GM23338 (cell line): Measurements from ENCODE around the gene GNG7. TPM values are rescaled to one million over a fixed set of nuclear protein-coding genes. Genes with fewer than 3 reads are reported as not detected.

Source experiments
- ATAC-seq: fragments of 200-7000 bp; cut with Tn5 transposase; 3 replicates; pipeline ENCODE4 v1.9.1; 2020
- DNase-seq: peaks from one replicate; pipeline ENCODE4 v3.0.0-alpha.2; 2015; ENCODE audit warnings: low spot score
- H2AFZ ChIP-seq: fragments of 200-600 bp; sonication (generic); 2 replicates; pipeline ENCODE4 v1.8.0; 2016; ENCODE audit warnings: antibody characterized with exemption, mild to moderate bottlenecking, moderate library complexity
- H3F3A ChIP-seq: fragments of 200-600 bp; sonication (generic); replicated peaks from 2 replicates; pipeline ENCODE4 v1.8.0; 2017; ENCODE audit warnings: antibody characterized with exemption, mixed run types, low read depth
- H3K27ac ChIP-seq: fragments of 200-600 bp; sonication (generic); 2 replicates; pipeline ENCODE4 v1.6.1; 2016; ENCODE audit warnings: low read depth
- H3K27me3 ChIP-seq: fragments of 200-600 bp; sonication (generic); 2 replicates; pipeline ENCODE4 v1.8.0; 2016; ENCODE audit warnings: mild to moderate bottlenecking, mixed run types, moderate library complexity; ENCODE audit not compliant: insufficient read depth
- H3K36me3 ChIP-seq: fragments of 200-600 bp; sonication (generic); 2 replicates; pipeline ENCODE4 v1.8.0; 2016; ENCODE audit warnings: mild to moderate bottlenecking; ENCODE audit not compliant: insufficient read depth
- H3K4me1 ChIP-seq: fragments of 200-600 bp; sonication (generic); 2 replicates; pipeline ENCODE4 v1.8.0; 2016; ENCODE audit warnings: mild to moderate bottlenecking, moderate library complexity; ENCODE audit not compliant: insufficient read depth
- H3K4me2 ChIP-seq: fragments of 200-600 bp; sonication (generic); 2 replicates; pipeline ENCODE4 v1.7.1; 2017; ENCODE audit warnings: mixed run types
- H3K4me3 ChIP-seq: fragments of 200-600 bp; sonication (generic); 2 replicates; pipeline ENCODE4 v1.6.1; 2016; ENCODE audit warnings: mixed run types
- H3K79me2 ChIP-seq: fragments of 200-600 bp; sonication (generic); replicated peaks from 2 replicates; pipeline ENCODE4 v1.8.0; 2017; ENCODE audit warnings: mild to moderate bottlenecking; ENCODE audit not compliant: insufficient read depth
- H3K9me2 ChIP-seq: fragments of 200-600 bp; sonication (generic); 2 replicates; pipeline ENCODE4 v1.8.0; 2017; ENCODE audit not compliant: insufficient read depth
- H4K20me1 ChIP-seq: fragments of 200-600 bp; sonication (generic); replicated peaks from 2 replicates; pipeline ENCODE4 v1.8.0; 2017; ENCODE audit warnings: mild to moderate bottlenecking; ENCODE audit not compliant: insufficient read depth
- H3K27ac Mint-ChIP-seq: 2 replicates; pipeline ENCODE4 v1.8.0; 2020; ENCODE audit warnings: inconsistent platforms, mild to moderate bottlenecking, moderate library complexity, mixed read lengths
- H3K27me3 Mint-ChIP-seq: 3 replicates; pipeline ENCODE4 v1.8.0; 2022; ENCODE audit warnings: low read depth, mild to moderate bottlenecking, moderate library complexity, mixed read lengths, inconsistent platforms; ENCODE audit not compliant: insufficient read depth, poor library complexity
- H3K36me3 Mint-ChIP-seq: 3 replicates; pipeline ENCODE4 v1.8.0; 2021; ENCODE audit warnings: low read depth, mild to moderate bottlenecking, inconsistent platforms, moderate library complexity, mixed read lengths
- H3K4me1 Mint-ChIP-seq: 3 replicates; pipeline ENCODE4 v1.8.0; 2020; ENCODE audit warnings: mild to moderate bottlenecking, inconsistent platforms, mixed read lengths
- H3K4me3 Mint-ChIP-seq: 3 replicates; pipeline ENCODE4 v1.8.0; 2021; ENCODE audit warnings: moderate library complexity, mild to moderate bottlenecking, inconsistent platforms, mixed read lengths
- H3K9me3 Mint-ChIP-seq: 3 replicates; pipeline ENCODE4 v1.8.0; 2020; ENCODE audit warnings: moderate library complexity, mild to moderate bottlenecking, inconsistent platforms, mixed read lengths
- CREB1 ChIP-seq: fragments of 250-450 bp; sonication (Bioruptor Pico); IDR thresholded peaks from 2 replicates; pipeline ENCODE4 v1.5.0; 2020; ENCODE audit warnings: low read depth, mild to moderate bottlenecking, moderate library complexity
- EZH2 ChIP-seq: fragments of 200-600 bp; sonication (generic); IDR thresholded peaks from one replicate; pipeline ENCODE4 v1.8.0; 2017; ENCODE audit warnings: antibody characterized with exemption, mild to moderate bottlenecking, low read depth; ENCODE audit not compliant: unreplicated experiment
- EZH2phosphoT487 ChIP-seq: fragments of 200-600 bp; sonication (generic); IDR thresholded peaks from one replicate; pipeline ENCODE4 v1.8.1; 2018; ENCODE audit warnings: antibody characterized with exemption; ENCODE audit not compliant: unreplicated experiment
- JUNB ChIP-seq: IDR thresholded peaks from one replicate; pipeline ENCODE4 v1.6.1; 2016; ENCODE audit warnings: antibody characterized with exemption; ENCODE audit not compliant: unreplicated experiment
- NANOG ChIP-seq: IDR thresholded peaks from 2 replicates; pipeline ENCODE4 v1.6.1; 2016; ENCODE audit warnings: antibody characterized with exemption, borderline replicate concordance
- POLR2AphosphoS5 ChIP-seq: IDR thresholded peaks from 2 replicates; pipeline ENCODE4 v1.6.1; 2016; ENCODE audit warnings: antibody characterized with exemption, low read depth
- ZNF114 ChIP-seq: fragments of 250-450 bp; sonication (Bioruptor Pico); IDR thresholded peaks from 2 replicates; pipeline ENCODE4 v1.5.0; 2020; ENCODE audit warnings: mild to moderate bottlenecking, moderate library complexity
- ZNF331 ChIP-seq: fragments of 250-450 bp; sonication (Bioruptor Pico); IDR thresholded peaks from 2 replicates; pipeline ENCODE4 v1.5.0; 2020; ENCODE audit warnings: low read depth, mild to moderate bottlenecking, moderate library complexity
- polyA plus RNA-seq: library from polyadenylated mRNA; unstranded; fragments of >200 nt; fragmentation: Nextera tagmentation; extraction: Ambion mirVana; gene quantifications from 2 replicates; pipeline ENCODE4 v1.2.1, GENCODE V29; 2016
- total RNA-seq: library from RNA; depleted of rRNA; stranded (reverse); fragments of >200 nt; shearing (Covaris generic); gene quantifications from 2 replicates; pipeline ENCODE4 v1.2.3, GENCODE V29; 2014
- TF ChIP-seq, protein P1 (sequence below): IDR thresholded peaks from one replicate; pipeline ENCODE4 v1.6.1; 2018; ENCODE audit warnings: antibody characterized with exemption; ENCODE audit not compliant: unreplicated experiment
- TF ChIP-seq, protein P2 (sequence below): IDR thresholded peaks from 2 replicates; pipeline ENCODE4 v1.6.1; 2016; ENCODE audit warnings: antibody characterized with exemption
- TF ChIP-seq, protein P3 (sequence below): fragments of 250-450 bp; sonication (Bioruptor Pico); IDR thresholded peaks from 2 replicates; pipeline ENCODE4 v1.5.0; 2020; ENCODE audit warnings: mild to moderate bottlenecking, moderate library complexity
- TF ChIP-seq, protein P4 (sequence below), 2 experiments: fragments of 200-600 bp in 1 of 2; sonication (generic) in 1 of 2; conservative IDR thresholded peaks; 2 replicates each; pipeline versions ENCODE4 v1.5.1 to v1.6.1; 2016 to 2017; ENCODE audit warnings: antibody characterized with exemption in 2 of 2, low read depth in 2 of 2, mild to moderate bottlenecking in 2 of 2, moderate library complexity in 1 of 2

The GNG7 gene
- total and polyA plus RNA-seq, 2 experiments from 2014 or later = 5.1 to 5.4 TPM

DNA sequence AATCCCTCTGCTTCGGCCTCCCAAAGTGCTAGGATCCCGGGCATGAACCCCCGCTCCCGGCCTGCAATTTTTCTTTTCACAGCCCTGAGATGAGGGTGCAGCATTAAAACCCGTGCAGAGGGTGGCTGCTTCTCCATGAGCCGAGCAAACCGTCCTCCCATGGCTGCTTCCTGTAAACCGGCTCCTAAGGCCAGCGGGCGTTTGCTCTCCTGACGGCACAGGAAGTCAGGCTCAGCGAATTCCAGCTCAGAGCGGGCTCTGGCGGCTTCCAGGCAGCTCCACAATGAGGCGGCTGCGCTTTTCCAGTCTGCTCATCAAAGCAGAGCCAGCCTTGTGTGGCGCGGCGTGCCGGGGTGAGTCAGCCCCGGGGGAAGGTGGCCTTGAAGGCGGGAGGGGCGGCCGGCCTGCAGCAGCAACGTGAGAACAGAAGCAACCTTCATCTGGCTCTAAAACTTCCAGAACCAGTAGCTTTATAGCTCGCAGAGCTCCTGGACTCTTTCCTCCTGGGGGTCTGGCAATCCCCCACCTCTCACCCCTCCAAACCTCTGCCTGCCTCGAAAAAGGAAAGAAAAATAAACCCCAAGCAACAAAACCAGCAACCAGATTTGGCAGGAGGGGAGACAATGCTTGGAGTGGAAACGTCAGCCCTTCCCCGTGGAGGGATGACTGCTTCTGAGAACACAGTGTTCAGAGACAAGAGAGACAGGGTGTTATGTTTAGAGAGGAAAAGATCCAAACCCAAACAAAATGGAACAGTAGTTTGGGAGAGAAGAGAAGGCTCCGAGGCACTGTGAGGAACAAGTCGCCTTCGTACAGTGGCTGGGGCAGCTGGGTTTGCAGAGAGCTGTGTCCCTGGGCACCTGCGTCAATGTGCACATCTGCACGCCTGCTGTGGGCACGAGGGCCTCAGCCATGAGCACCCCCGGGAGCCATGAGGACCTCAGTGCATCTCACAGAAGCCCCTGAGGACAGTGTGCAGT is 158.7 kb downstream of the GNG7 start:
- Mint-ChIP-seq H3K9me3 (peaks cover under 1% of the 10 kb centered on the region; the same call in 1 of the 3 replicates), H3K27ac (peak overlapping the region; percentile 97), H3K4me3 (peak overlapping the region; percentile 45; the same call in 2 of the 3 replicates), H3K27me3 (peaks cover 27% of the 10 kb centered on the region), H3K4me1 (peaks cover 30% of the 10 kb centered on the region), H3K36me3 (no peaks in the 10 kb centered on the region)
- Histone ChIP-seq H3K27me3 (no peaks in the 10 kb centered on the region), H3K36me3 (no peaks in the 10 kb centered on the region), H3K9me2 (no peaks in the 10 kb centered on the region), H3K4me2 (peak overlapping the region; percentile 79), H2AFZ (0 out of 2 replicates have a peak overlapping the region, but pooled peaks have one; percentile 47), H3K4me3 (peak overlapping the region; percentile 40; the same call in 1 of the 2 replicates), H3K27ac (peak overlapping the region; percentile 99), H3F3A (peaks cover 26% of the 10 kb centered on the region), H4K20me1 (no peaks in the 10 kb centered on the region), H3K79me2 (no peaks in the 10 kb centered on the region), H3K4me1 (peaks cover 40% of the 10 kb centered on the region)
- DNase-seq (peak; percentile 97), ATAC-seq (peak; percentile 69)
- TF ChIP-seq, protein P1, sequence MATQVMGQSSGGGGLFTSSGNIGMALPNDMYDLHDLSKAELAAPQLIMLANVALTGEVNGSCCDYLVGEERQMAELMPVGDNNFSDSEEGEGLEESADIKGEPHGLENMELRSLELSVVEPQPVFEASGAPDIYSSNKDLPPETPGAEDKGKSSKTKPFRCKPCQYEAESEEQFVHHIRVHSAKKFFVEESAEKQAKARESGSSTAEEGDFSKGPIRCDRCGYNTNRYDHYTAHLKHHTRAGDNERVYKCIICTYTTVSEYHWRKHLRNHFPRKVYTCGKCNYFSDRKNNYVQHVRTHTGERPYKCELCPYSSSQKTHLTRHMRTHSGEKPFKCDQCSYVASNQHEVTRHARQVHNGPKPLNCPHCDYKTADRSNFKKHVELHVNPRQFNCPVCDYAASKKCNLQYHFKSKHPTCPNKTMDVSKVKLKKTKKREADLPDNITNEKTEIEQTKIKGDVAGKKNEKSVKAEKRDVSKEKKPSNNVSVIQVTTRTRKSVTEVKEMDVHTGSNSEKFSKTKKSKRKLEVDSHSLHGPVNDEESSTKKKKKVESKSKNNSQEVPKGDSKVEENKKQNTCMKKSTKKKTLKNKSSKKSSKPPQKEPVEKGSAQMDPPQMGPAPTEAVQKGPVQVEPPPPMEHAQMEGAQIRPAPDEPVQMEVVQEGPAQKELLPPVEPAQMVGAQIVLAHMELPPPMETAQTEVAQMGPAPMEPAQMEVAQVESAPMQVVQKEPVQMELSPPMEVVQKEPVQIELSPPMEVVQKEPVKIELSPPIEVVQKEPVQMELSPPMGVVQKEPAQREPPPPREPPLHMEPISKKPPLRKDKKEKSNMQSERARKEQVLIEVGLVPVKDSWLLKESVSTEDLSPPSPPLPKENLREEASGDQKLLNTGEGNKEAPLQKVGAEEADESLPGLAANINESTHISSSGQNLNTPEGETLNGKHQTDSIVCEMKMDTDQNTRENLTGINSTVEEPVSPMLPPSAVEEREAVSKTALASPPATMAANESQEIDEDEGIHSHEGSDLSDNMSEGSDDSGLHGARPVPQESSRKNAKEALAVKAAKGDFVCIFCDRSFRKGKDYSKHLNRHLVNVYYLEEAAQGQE = no peak
- TF ChIP-seq, protein P2, sequence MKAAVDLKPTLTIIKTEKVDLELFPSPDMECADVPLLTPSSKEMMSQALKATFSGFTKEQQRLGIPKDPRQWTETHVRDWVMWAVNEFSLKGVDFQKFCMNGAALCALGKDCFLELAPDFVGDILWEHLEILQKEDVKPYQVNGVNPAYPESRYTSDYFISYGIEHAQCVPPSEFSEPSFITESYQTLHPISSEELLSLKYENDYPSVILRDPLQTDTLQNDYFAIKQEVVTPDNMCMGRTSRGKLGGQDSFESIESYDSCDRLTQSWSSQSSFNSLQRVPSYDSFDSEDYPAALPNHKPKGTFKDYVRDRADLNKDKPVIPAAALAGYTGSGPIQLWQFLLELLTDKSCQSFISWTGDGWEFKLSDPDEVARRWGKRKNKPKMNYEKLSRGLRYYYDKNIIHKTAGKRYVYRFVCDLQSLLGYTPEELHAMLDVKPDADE = peak; percentile 67; the same call in 1 of the 2 replicates
- TF ChIP-seq NANOG (no peak), CREB1 (CRISPR knock-in tag) (0 out of 2 replicates have a peak, but pooled peaks have one; percentile 24), ZNF331 (no peak), EZH2phosphoT487 (no peak), JUNB (no peak), EZH2 (no peak), ZNF114 (CRISPR knock-in tag) (no peak), POLR2AphosphoS5 (peak; percentile 35; the same call in 1 of the 2 replicates)
- TF ChIP-seq, protein P3, sequence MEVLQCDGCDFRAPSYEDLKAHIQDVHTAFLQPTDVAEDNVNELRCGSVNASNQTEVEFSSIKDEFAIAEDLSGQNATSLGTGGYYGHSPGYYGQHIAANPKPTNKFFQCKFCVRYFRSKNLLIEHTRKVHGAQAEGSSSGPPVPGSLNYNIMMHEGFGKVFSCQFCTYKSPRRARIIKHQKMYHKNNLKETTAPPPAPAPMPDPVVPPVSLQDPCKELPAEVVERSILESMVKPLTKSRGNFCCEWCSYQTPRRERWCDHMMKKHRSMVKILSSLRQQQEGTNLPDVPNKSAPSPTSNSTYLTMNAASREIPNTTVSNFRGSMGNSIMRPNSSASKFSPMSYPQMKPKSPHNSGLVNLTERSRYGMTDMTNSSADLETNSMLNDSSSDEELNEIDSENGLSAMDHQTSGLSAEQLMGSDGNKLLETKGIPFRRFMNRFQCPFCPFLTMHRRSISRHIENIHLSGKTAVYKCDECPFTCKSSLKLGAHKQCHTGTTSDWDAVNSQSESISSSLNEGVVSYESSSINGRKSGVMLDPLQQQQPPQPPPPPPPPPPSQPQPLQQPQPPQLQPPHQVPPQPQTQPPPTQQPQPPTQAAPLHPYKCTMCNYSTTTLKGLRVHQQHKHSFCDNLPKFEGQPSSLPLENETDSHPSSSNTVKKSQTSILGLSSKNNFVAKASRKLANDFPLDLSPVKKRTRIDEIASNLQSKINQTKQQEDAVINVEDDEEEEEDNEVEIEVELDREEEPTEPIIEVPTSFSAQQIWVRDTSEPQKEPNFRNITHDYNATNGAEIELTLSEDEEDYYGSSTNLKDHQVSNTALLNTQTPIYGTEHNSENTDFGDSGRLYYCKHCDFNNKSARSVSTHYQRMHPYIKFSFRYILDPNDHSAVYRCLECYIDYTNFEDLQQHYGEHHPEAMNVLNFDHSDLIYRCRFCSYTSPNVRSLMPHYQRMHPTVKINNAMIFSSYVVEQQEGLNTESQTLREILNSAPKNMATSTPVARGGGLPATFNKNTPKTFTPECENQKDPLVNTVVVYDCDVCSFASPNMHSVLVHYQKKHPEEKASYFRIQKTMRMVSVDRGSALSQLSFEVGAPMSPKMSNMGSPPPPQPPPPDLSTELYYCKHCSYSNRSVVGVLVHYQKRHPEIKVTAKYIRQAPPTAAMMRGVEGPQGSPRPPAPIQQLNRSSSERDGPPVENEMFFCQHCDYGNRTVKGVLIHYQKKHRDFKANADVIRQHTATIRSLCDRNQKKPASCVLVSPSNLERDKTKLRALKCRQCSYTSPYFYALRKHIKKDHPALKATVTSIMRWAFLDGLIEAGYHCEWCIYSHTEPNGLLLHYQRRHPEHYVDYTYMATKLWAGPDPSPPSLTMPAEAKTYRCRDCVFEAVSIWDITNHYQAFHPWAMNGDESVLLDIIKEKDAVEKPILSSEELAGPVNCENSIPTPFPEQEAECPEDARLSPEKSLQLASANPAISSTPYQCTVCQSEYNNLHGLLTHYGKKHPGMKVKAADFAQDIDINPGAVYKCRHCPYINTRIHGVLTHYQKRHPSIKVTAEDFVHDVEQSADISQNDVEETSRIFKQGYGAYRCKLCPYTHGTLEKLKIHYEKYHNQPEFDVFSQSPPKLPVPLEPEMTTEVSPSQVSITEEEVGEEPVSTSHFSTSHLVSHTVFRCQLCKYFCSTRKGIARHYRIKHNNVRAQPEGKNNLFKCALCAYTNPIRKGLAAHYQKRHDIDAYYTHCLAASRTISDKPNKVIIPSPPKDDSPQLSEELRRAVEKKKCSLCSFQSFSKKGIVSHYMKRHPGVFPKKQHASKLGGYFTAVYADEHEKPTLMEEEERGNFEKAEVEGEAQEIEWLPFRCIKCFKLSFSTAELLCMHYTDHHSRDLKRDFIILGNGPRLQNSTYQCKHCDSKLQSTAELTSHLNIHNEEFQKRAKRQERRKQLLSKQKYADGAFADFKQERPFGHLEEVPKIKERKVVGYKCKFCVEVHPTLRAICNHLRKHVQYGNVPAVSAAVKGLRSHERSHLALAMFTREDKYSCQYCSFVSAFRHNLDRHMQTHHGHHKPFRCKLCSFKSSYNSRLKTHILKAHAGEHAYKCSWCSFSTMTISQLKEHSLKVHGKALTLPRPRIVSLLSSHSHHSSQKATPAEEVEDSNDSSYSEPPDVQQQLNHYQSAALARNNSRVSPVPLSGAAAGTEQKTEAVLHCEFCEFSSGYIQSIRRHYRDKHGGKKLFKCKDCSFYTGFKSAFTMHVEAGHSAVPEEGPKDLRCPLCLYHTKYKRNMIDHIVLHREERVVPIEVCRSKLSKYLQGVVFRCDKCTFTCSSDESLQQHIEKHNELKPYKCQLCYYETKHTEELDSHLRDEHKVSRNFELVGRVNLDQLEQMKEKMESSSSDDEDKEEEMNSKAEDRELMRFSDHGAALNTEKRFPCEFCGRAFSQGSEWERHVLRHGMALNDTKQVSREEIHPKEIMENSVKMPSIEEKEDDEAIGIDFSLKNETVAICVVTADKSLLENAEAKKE = no peak
- TF ChIP-seq, protein P4, sequence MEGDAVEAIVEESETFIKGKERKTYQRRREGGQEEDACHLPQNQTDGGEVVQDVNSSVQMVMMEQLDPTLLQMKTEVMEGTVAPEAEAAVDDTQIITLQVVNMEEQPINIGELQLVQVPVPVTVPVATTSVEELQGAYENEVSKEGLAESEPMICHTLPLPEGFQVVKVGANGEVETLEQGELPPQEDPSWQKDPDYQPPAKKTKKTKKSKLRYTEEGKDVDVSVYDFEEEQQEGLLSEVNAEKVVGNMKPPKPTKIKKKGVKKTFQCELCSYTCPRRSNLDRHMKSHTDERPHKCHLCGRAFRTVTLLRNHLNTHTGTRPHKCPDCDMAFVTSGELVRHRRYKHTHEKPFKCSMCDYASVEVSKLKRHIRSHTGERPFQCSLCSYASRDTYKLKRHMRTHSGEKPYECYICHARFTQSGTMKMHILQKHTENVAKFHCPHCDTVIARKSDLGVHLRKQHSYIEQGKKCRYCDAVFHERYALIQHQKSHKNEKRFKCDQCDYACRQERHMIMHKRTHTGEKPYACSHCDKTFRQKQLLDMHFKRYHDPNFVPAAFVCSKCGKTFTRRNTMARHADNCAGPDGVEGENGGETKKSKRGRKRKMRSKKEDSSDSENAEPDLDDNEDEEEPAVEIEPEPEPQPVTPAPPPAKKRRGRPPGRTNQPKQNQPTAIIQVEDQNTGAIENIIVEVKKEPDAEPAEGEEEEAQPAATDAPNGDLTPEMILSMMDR (conservative IDR thresholded peaks at IDR 0.05; ENCODE audit: low read depth in 2 of 2) = peak in 1 of 2 experiments; percentile 26; a peak in 1 of 4 replicates
